ENCODE results near the gene HABP2.
A peak's percentile ranks its signal among the peaks of the same experiment; 100 is the strongest.

The HABP2 gene

GRCh38 chr10:113552701-113553100 is at the start of gene HABP2:
Gene HABP2 (plus strand): TSS chr10:113553053. CDS start chr10:113553122, 69 bp downstream.
- no peak for DNase-seq

GRCh38 chr10:113503930-113504329 is 48.9 kb upstream of the HABP2 start:
- DNase-seq: no peak

- DNase-seq: no peak
Observed at GRCh38 chr10:113504423-113504822, 48.4 kb upstream of the HABP2 start.

- no peak for DNase-seq
Observed at GRCh38 chr10:113506476-113506875, 46.4 kb upstream of the HABP2 start.

- DNase-seq: no peak
Observed at GRCh38 chr10:113511419-113511818, 41.4 kb upstream of the HABP2 start.

- DNase-seq: no peak
Observed at GRCh38 chr10:113515161-113515560, 37.7 kb upstream of the HABP2 start.

GRCh38 chr10:113515601-113516000 is 37.3 kb upstream of the HABP2 start:
- DNase-seq: no peak

- DNase-seq: no peak
Observed at GRCh38 chr10:113516061-113516460, 36.8 kb upstream of the HABP2 start.

GRCh38 chr10:113517165-113517900 is 35.5 kb upstream of the HABP2 start:
- DNase-seq: no peak

- DNase-seq: no peak
Observed at GRCh38 chr10:113517901-113518260, 35.0 kb upstream of the HABP2 start.

- DNase-seq: no peak
Observed at GRCh38 chr10:113518415-113518814, 34.4 kb upstream of the HABP2 start.

- DNase-seq: no peak
Observed at GRCh38 chr10:113518816-113519591, 33.8 kb upstream of the HABP2 start.

- DNase-seq: no peak
Observed at GRCh38 chr10:113519681-113520115, 33.2 kb upstream of the HABP2 start.

GRCh38 chr10:113520261-113520660 is 32.6 kb upstream of the HABP2 start:
- no peak for DNase-seq

GRCh38 chr10:113520690-113521474 is 32.0 kb upstream of the HABP2 start:
- peak; percentile 49 for DNase-seq

GRCh38 chr10:113521475-113521795 is 31.4 kb upstream of the HABP2 start:
- DNase-seq: no peak

- no peak for DNase-seq
Observed at GRCh38 chr10:113522460-113522859, 30.4 kb upstream of the HABP2 start.

- no peak for DNase-seq
Observed at GRCh38 chr10:113523071-113523470, 29.8 kb upstream of the HABP2 start.

- DNase-seq: no peak
Observed at GRCh38 chr10:113523628-113524027, 29.2 kb upstream of the HABP2 start.

GRCh38 chr10:113524120-113524519 is 28.7 kb upstream of the HABP2 start:
- DNase-seq: no peak

- no peak for DNase-seq
Observed at GRCh38 chr10:113524539-113525490, 28.0 kb upstream of the HABP2 start.

GRCh38 chr10:113525713-113526112 is 27.1 kb upstream of the HABP2 start:
- no peak for DNase-seq
